ENCODE results near the gene TSPAN18.

The TSPAN18 gene

GRCh38 chr11:44759743-44760476 is 33.1 kb downstream of the TSPAN18 start:
- FAIRE-seq (no peak), DNase-seq (ENCODE audit: low spot score) (no peak)

- FAIRE-seq: no peak
- no peak for DNase-seq (ENCODE audit: low spot score)
These were observed 33.7 kb downstream of the TSPAN18 start for GRCh38 chr11:44760477-44760872.

GRCh38 chr11:44760917-44761550 is 34.3 kb downstream of the TSPAN18 start:
- DNase-seq (ENCODE audit: low spot score) (peak; percentile 51), FAIRE-seq (no peak)

GRCh38 chr11:44761551-44761961 is 34.8 kb downstream of the TSPAN18 start:
- FAIRE-seq (no peak), DNase-seq (ENCODE audit: low spot score) (no peak)

- DNase-seq (ENCODE audit: low spot score) (no peak), FAIRE-seq (no peak)
These were observed 36.5 kb downstream of the TSPAN18 start for GRCh38 chr11:44763121-44763820.

GRCh38 chr11:44764583-44764982 is 37.8 kb downstream of the TSPAN18 start:
- FAIRE-seq (no peak), DNase-seq (ENCODE audit: low spot score) (no peak)

GRCh38 chr11:44765026-44765595 is 38.3 kb downstream of the TSPAN18 start:
- FAIRE-seq: no peak
- no peak for DNase-seq (ENCODE audit: low spot score)

- DNase-seq (ENCODE audit: low spot score) (no peak), FAIRE-seq (no peak)
These were observed 38.9 kb downstream of the TSPAN18 start for GRCh38 chr11:44765676-44766075.

- peak; percentile 31 for DNase-seq (ENCODE audit: low spot score)
- no peak for FAIRE-seq
These were observed 39.6 kb downstream of the TSPAN18 start for GRCh38 chr11:44766112-44766971.

GRCh38 chr11:44766972-44767278 is 40.2 kb downstream of the TSPAN18 start:
- no peak for DNase-seq (ENCODE audit: low spot score)

GRCh38 chr11:44767421-44767820 is 40.7 kb downstream of the TSPAN18 start:
- no peak for DNase-seq (ENCODE audit: low spot score)
- no peak for FAIRE-seq

More at GRCh38 chr11:44766972-44767278, 40.2 kb downstream of the TSPAN18 start:
- FAIRE-seq: no peak

- no peak for FAIRE-seq
- no peak for DNase-seq (ENCODE audit: low spot score)
These were observed 43.6 kb downstream of the TSPAN18 start for GRCh38 chr11:44770401-44770800.

- FAIRE-seq (no peak), DNase-seq (ENCODE audit: low spot score) (no peak)
These were observed 44.5 kb downstream of the TSPAN18 start for GRCh38 chr11:44771252-44771734.

GRCh38 chr11:44771841-44772240 is 45.1 kb downstream of the TSPAN18 start:
- FAIRE-seq: no peak

GRCh38 chr11:44773351-44773965 is 46.7 kb downstream of the TSPAN18 start:
- no peak for DNase-seq (ENCODE audit: low spot score)
- no peak for FAIRE-seq

More at GRCh38 chr11:44771841-44772240, 45.1 kb downstream of the TSPAN18 start:
- DNase-seq (ENCODE audit: low spot score): no peak

- FAIRE-seq: no peak
- DNase-seq (ENCODE audit: low spot score): no peak
These were observed 47.3 kb downstream of the TSPAN18 start for GRCh38 chr11:44774108-44774507.

GRCh38 chr11:44774731-44775130 is 48.0 kb downstream of the TSPAN18 start:
- FAIRE-seq (no peak), DNase-seq (ENCODE audit: low spot score) (no peak)

GRCh38 chr11:44775366-44775984 is 48.7 kb downstream of the TSPAN18 start:
- DNase-seq (ENCODE audit: low spot score) (peak; percentile 82), FAIRE-seq (peak; percentile 9)

GRCh38 chr11:44775985-44776446 is 49.3 kb downstream of the TSPAN18 start:
- no peak for DNase-seq (ENCODE audit: low spot score)
- FAIRE-seq: no peak

Measured in urothelium cell line (cell line).